Measurements from ENCODE around the gene MAU2. TPM values are rescaled to one million over a fixed set of nuclear protein-coding genes. Genes with fewer than 3 reads are reported as not detected.
"Not testable (repeated sequence)": the region's sequence is repeated elsewhere in the genome, so short reads cannot be mapped to it uniquely, and the experiment has no call there.

MAU2 gene
- total and polyA plus RNA-seq, 4 donors = 11.3 to 82.8 (median 45.3) TPM

GRCh38 chr19:19347401-19348110 is 26.9 kb downstream of the MAU2 start:
- WGBS, 2 donors = 81 to 88% methylated on average over 10 of the region's 10 CpGs
- peaks cover 0 to 7% of the 10 kb centered on the region in 2 donors for H3K36me3 ChIP-seq (ENCODE audit: control insufficient read depth in 1 of 2, insufficient read depth in 2 of 2, low read length in 1 of 2)
- intact Hi-C loops (cut with DNase I) = no loop called here

GRCh38 chr19:19348266-19348665 is 27.6 kb downstream of the MAU2 start:
- 67 to 72% methylated on average over 9 of the region's 9 CpGs for WGBS, 2 donors
- no peaks in the 10 kb centered on the region for H3K9me3 ChIP-seq (ENCODE audit: control insufficient read depth, low read length)
- DNase-seq (no peak), ATAC-seq (ENCODE audit: low FRiP score) (no peak)
- H3K27ac ChIP-seq (ENCODE audit: low read depth in 1 of 2, low read length in 2 of 2) = no peak overlapping the region
- intact Hi-C loops (cut with DNase I) = no loop called here
- peaks cover 0 to 7% of the 10 kb centered on the region in 2 donors for H3K36me3 ChIP-seq (ENCODE audit: control insufficient read depth in 1 of 2, insufficient read depth in 2 of 2, low read length in 1 of 2)
- no peaks in the 10 kb centered on the region for H3K4me1 ChIP-seq (ENCODE audit: control insufficient read depth in 1 of 2, insufficient read depth in 2 of 2, low read length in 2 of 2)
- no peaks in the 10 kb centered on the region for H3K27me3 ChIP-seq (ENCODE audit: control insufficient read depth in 1 of 2, insufficient read depth in 2 of 2, low read length in 1 of 2)
- no peak overlapping the region for H3K4me3 ChIP-seq (ENCODE audit: low read length in 2 of 2)

More at GRCh38 chr19:19347401-19348110, 26.9 kb downstream of the MAU2 start:
- Histone ChIP-seq H3K27me3 (ENCODE audit: control insufficient read depth in 1 of 2, insufficient read depth in 2 of 2, low read length in 1 of 2) (no peaks in the 10 kb centered on the region), H3K27ac (ENCODE audit: low read depth in 1 of 2, low read length in 2 of 2) (no peak overlapping the region), H3K4me1 (ENCODE audit: control insufficient read depth in 1 of 2, insufficient read depth in 2 of 2, low read length in 2 of 2) (no peaks in the 10 kb centered on the region), H3K9me3 (ENCODE audit: control insufficient read depth, low read length) (no peaks in the 10 kb centered on the region), H3K4me3 (ENCODE audit: low read length in 2 of 2) (no peak overlapping the region)
- ATAC-seq (ENCODE audit: low FRiP score) = no peak
- DNase-seq = no peak

DNA sequence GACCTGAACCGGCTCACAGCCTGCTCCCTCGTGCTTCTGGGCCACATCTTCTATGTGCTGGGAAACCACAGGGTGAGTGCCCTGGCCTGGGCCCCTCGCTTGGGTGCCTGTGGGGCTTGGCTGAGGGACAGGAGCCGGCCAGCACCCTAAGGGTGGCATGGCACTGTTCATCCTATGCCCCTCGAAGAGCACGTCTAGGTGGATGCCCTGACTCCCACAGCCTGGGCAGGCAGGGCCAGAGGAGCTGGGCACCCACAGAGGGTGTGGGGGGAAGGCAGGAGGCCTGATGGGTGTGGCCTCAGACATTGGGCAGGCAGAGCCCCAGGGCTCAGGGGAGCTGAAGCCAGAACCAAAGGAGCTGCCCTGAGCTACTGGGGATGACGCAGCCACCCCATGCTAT is 28.7 kb downstream of the MAU2 start:
- ATAC-seq (ENCODE audit: low FRiP score) (no peak), DNase-seq (no peak)
- Histone ChIP-seq H3K36me3 (ENCODE audit: control insufficient read depth in 1 of 2, insufficient read depth in 2 of 2, low read length in 1 of 2) (peaks cover 0 to 11% of the 10 kb centered on the region in 2 donors), H3K9me3 (ENCODE audit: control insufficient read depth, low read length) (no peaks in the 10 kb centered on the region), H3K4me1 (ENCODE audit: control insufficient read depth in 1 of 2, insufficient read depth in 2 of 2, low read length in 2 of 2) (no peaks in the 10 kb centered on the region), H3K27me3 (ENCODE audit: control insufficient read depth in 1 of 2, insufficient read depth in 2 of 2, low read length in 1 of 2) (no peaks in the 10 kb centered on the region), H3K4me3 (ENCODE audit: low read length in 2 of 2) (no peak overlapping the region), H3K27ac (ENCODE audit: low read depth in 1 of 2, low read length in 2 of 2) (no peak overlapping the region)
- 91 to 92% methylated on average over 7 of the region's 7 CpGs for WGBS, 2 donors
- intact Hi-C loops (cut with DNase I) = no loop called here

GRCh38 chr19:19350756-19351155 is 30.1 kb downstream of the MAU2 start:
- H3K9me3 ChIP-seq (ENCODE audit: control insufficient read depth, low read length); ATAC-seq (ENCODE audit: low FRiP score); H3K4me3 ChIP-seq (ENCODE audit: low read length in 2 of 2); intact Hi-C loops (cut with DNase I); DNase-seq; H3K4me1 ChIP-seq (ENCODE audit: control insufficient read depth in 1 of 2, insufficient read depth in 2 of 2, low read length in 2 of 2); H3K27ac ChIP-seq (ENCODE audit: low read depth in 1 of 2, low read length in 2 of 2); H3K27me3 ChIP-seq (ENCODE audit: control insufficient read depth in 1 of 2, insufficient read depth in 2 of 2, low read length in 1 of 2): not testable (repeated sequence)
- peaks cover 0 to 13% of the 10 kb centered on the region in 2 donors for H3K36me3 ChIP-seq (ENCODE audit: control insufficient read depth in 1 of 2, insufficient read depth in 2 of 2, low read length in 1 of 2)
- 91 to 96% methylated on average over 8 of the region's 8 CpGs for WGBS, 2 donors

DNA sequence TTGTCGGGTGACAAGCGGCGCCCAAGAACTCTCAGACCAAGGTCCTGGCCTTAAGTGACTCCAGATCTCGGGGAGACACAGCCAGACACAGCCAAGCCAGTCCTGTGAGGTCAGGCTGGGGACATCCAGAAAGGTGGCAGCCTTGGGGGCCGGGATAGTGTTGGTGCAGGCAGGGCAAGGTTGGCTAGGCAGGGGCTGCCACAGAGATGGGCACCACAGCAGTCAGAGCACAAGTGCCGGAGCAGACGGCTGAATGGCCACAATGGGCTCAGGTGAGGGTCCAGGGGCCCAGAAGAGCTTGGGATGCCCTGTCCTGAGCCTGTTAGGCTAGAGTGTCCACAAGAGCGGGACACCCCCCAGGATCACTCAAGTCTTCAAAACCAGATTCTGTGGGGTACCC is 32.2 kb downstream of the MAU2 start:
- Histone ChIP-seq H3K9me3 (ENCODE audit: control insufficient read depth, low read length) (no peaks in the 10 kb centered on the region), H3K27ac (ENCODE audit: low read depth in 1 of 2, low read length in 2 of 2) (no peak overlapping the region), H3K4me1 (ENCODE audit: control insufficient read depth in 1 of 2, insufficient read depth in 2 of 2, low read length in 2 of 2) (no peaks in the 10 kb centered on the region), H3K36me3 (ENCODE audit: control insufficient read depth in 1 of 2, insufficient read depth in 2 of 2, low read length in 1 of 2) (peaks cover 0 to 20% of the 10 kb centered on the region in 2 donors), H3K27me3 (ENCODE audit: control insufficient read depth in 1 of 2, insufficient read depth in 2 of 2, low read length in 1 of 2) (no peaks in the 10 kb centered on the region), H3K4me3 (ENCODE audit: low read length in 2 of 2) (no peak overlapping the region)
- intact Hi-C loops (cut with DNase I) = no loop called here
- WGBS, 2 donors = 93 to 94% methylated on average over 8 of the region's 8 CpGs
- ATAC-seq (ENCODE audit: low FRiP score) (no peak), DNase-seq (no peak)

DNA sequence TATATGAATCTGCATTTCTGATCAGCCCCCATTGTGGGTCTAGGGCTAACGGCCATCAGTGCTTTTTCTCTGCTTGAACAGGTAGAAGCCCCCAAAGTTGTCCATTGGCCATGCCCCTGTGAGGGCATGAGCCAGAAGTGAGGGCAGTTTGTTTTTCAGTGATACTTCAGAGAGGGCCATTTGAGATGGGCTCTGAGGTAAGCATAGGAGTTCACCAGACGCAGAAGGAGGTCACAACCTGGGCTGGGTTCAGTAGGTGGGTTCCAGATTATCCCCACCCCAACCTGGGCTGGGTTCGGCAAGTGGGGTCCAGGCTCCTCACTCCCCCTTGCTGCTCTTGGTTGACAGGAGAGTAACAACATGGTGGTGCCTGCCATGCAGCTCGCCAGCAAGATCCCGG is 33.4 kb downstream of the MAU2 start:
- WGBS, 2 donors = 92 to 93% methylated on average over 5 of the region's 5 CpGs
- no peaks in the 10 kb centered on the region for H3K27me3 ChIP-seq (ENCODE audit: control insufficient read depth in 1 of 2, insufficient read depth in 2 of 2, low read length in 1 of 2)
- no peaks in the 10 kb centered on the region for H3K9me3 ChIP-seq (ENCODE audit: control insufficient read depth, low read length)
- H3K27ac ChIP-seq (ENCODE audit: low read depth in 1 of 2, low read length in 2 of 2) = no peak overlapping the region
- peaks cover 0 to 19% of the 10 kb centered on the region in 2 donors for H3K36me3 ChIP-seq (ENCODE audit: control insufficient read depth in 1 of 2, insufficient read depth in 2 of 2, low read length in 1 of 2)
- H3K4me1 ChIP-seq (ENCODE audit: control insufficient read depth in 1 of 2, insufficient read depth in 2 of 2, low read length in 2 of 2) = no peaks in the 10 kb centered on the region
- ATAC-seq (ENCODE audit: low FRiP score) (no peak), DNase-seq (no peak)
- intact Hi-C loops (cut with DNase I) = no loop called here
- H3K4me3 ChIP-seq (ENCODE audit: low read length in 2 of 2) = no peak overlapping the region

DNA sequence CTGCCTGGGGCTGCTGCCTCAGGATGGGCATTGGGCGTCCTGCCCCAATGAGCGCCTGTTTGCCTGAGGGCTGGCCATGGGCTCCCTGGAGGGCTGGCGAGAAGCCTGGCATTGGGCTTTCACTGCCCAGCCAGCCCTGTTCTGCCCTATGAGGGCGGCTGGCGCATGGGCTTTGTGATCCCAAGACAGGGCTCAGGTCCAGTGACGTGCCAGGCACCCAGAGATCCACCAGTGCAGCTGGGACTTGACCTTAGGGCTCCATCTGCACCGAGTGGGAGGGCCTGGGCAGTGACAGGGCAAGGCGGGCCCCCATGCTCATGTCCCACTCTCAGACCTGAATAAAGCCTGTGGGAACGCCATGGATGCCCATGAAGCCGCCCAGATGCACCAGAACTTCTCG is 34.3 kb downstream of the MAU2 start:
- intact Hi-C loops (cut with DNase I) = no loop called here
- Histone ChIP-seq H3K27ac (ENCODE audit: low read depth in 1 of 2, low read length in 2 of 2) (no peak overlapping the region), H3K36me3 (ENCODE audit: control insufficient read depth in 1 of 2, insufficient read depth in 2 of 2, low read length in 1 of 2) (peaks cover 0 to 17% of the 10 kb centered on the region in 2 donors), H3K4me3 (ENCODE audit: low read length in 2 of 2) (no peak overlapping the region), H3K9me3 (ENCODE audit: control insufficient read depth, low read length) (no peaks in the 10 kb centered on the region), H3K27me3 (ENCODE audit: control insufficient read depth in 1 of 2, insufficient read depth in 2 of 2, low read length in 1 of 2) (no peaks in the 10 kb centered on the region), H3K4me1 (ENCODE audit: control insufficient read depth in 1 of 2, insufficient read depth in 2 of 2, low read length in 2 of 2) (no peaks in the 10 kb centered on the region)
- DNase-seq (no peak), ATAC-seq (ENCODE audit: low FRiP score) (no peak)
- WGBS, 2 donors = 92 to 94% methylated on average over 11 of the region's 11 CpGs

DNA sequence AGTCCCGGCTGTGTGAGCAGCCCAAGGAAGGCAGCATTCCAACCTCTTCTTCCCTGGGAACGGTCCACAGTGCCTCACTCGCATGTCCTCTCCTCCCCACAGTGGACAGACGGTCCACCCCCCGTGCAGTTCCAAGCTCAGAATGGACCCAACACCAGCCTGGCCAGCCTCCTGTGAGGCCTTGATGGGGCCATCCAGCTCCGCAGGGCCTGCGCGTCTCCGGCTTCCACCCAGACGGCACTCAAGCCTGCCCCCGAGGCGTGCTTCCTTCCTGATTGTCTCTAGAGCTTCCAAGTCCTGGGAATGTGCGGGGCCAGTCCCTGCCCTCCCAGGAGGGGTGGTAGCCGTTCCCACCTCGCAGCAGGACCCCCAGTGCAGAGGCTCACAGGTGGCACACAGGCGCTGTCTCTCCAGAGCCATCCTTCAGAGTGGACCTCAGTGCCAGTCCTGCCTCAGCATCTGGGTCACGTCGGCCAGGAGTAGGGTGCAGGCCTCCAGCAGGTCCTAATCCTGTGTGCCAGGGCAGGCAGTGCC is 35.0 kb downstream of the MAU2 start:
- ATAC-seq (ENCODE audit: low FRiP score) (peak; percentile 4), DNase-seq (no peak)
- intact Hi-C loops (cut with DNase I) = no loop called here
- Histone ChIP-seq H3K4me1 (ENCODE audit: control insufficient read depth in 1 of 2, insufficient read depth in 2 of 2, low read length in 2 of 2) (no peaks in the 10 kb centered on the region), H3K27me3 (ENCODE audit: control insufficient read depth in 1 of 2, insufficient read depth in 2 of 2, low read length in 1 of 2) (no peaks in the 10 kb centered on the region), H3K27ac (ENCODE audit: low read depth in 1 of 2, low read length in 2 of 2) (no peak overlapping the region), H3K9me3 (ENCODE audit: control insufficient read depth, low read length) (no peaks in the 10 kb centered on the region), H3K36me3 (ENCODE audit: control insufficient read depth in 1 of 2, insufficient read depth in 2 of 2, low read length in 1 of 2) (peaks cover 0 to 17% of the 10 kb centered on the region in 2 donors), H3K4me3 (ENCODE audit: low read length in 2 of 2) (no peak overlapping the region)
- WGBS, 2 donors = 87 to 91% methylated on average over 18 of the region's 18 CpGs

DNA sequence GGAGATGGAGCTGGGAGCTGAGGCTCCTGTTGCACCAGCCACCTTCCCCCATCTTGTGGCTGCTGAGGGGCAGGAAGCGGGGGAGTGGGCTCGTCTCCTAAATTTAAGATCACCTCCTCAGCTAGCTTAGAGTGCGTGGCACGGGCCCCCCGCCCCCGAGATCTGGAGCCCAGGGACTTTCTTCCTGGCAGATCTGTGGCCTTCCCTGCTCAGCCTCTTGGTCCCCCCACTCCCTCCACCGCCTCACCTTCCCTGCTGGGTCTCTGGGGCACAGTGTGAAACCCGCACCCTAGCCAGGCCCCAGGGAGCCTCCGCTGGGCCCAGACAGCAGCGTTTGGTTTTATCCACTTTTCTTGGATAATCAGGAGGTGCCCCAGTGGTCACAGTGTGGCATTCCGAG is 35.9 kb downstream of the MAU2 start:
- H3K36me3 ChIP-seq (ENCODE audit: control insufficient read depth in 1 of 2, insufficient read depth in 2 of 2, low read length in 1 of 2) = peaks cover 0 to 17% of the 10 kb centered on the region in 2 donors
- no peak overlapping the region for H3K4me3 ChIP-seq (ENCODE audit: low read length in 2 of 2)
- no peaks in the 10 kb centered on the region for H3K27me3 ChIP-seq (ENCODE audit: control insufficient read depth in 1 of 2, insufficient read depth in 2 of 2, low read length in 1 of 2)
- H3K9me3 ChIP-seq (ENCODE audit: control insufficient read depth, low read length) = no peaks in the 10 kb centered on the region
- 90 to 91% methylated on average over 11 of the region's 11 CpGs for WGBS, 2 donors
- intact Hi-C loops (cut with DNase I) = no loop called here
- H3K27ac ChIP-seq (ENCODE audit: low read depth in 1 of 2, low read length in 2 of 2) = no peak overlapping the region
- H3K4me1 ChIP-seq (ENCODE audit: control insufficient read depth in 1 of 2, insufficient read depth in 2 of 2, low read length in 2 of 2) = no peaks in the 10 kb centered on the region
- ATAC-seq (ENCODE audit: low FRiP score) (no peak), DNase-seq (no peak)

All from aorta (tissue), 5 donors.